HepG2 (cell line): ENCODE data around the gene PCYOX1L. TPM values are rescaled to one million over a fixed set of nuclear protein-coding genes. Genes with fewer than 3 reads are reported as not detected.

Experiments used
- REPIN1 ChIP-seq: sonication (generic); formaldehyde crosslinking; IDR thresholded peaks from 2 replicates; pipeline ENCODE4 v1.8.0; 2022; ENCODE audit warnings: missing genetic modification reagents, low read depth, mild to moderate bottlenecking, borderline replicate concordance
- RNF219 ChIP-seq: sonication (generic); formaldehyde crosslinking; IDR thresholded peaks from 2 replicates; pipeline ENCODE4 v1.5.0; 2020; ENCODE audit warnings: mild to moderate bottlenecking, missing genetic modification reagents
- SP5 ChIP-seq: IDR thresholded peaks from 2 replicates; pipeline ENCODE4 v1.6.1; 2016; ENCODE audit warnings: low read depth, borderline replicate concordance
- TSC22D2 ChIP-seq: sonication (generic); formaldehyde crosslinking; IDR thresholded peaks from 2 replicates; pipeline ENCODE4 v1.5.1; 2020; ENCODE audit warnings: missing genetic modification reagents, mild to moderate bottlenecking, borderline replicate concordance
- YEATS2 ChIP-seq: sonication (generic); formaldehyde crosslinking; IDR thresholded peaks from 2 replicates; pipeline ENCODE4 v1.4.0; 2020; ENCODE audit warnings: missing genetic modification reagents, borderline replicate concordance
- ZNF792 ChIP-seq: IDR thresholded peaks from 2 replicates; pipeline ENCODE4 v1.6.1; 2016
- ZNF879 ChIP-seq: sonication (generic); formaldehyde crosslinking; IDR thresholded peaks from 2 replicates; pipeline ENCODE4 v1.8.1; 2023; ENCODE audit warnings: missing genetic modification reagents
- polyA plus RNA-seq, 8 experiments: library from polyadenylated mRNA; depleted of rRNA in 3 of 8; stranded (reverse) in 7 of 8; unstranded in 1 of 8; fragments of >200 nt; fragmentation: Illumina TruSeq in 4 of 8; extraction: Trizol in 4 of 8; gene quantifications; 2 replicates each; pipeline versions ENCODE4 v1.2.1 to v1.2.3, GENCODE V29; 2011 to 2016; ENCODE audit warnings: low read depth in 4 of 8, missing spikeins in 1 of 8, mixed read lengths in 1 of 8; ENCODE audit not compliant: insufficient read depth in 1 of 8
- total RNA-seq, 5 experiments: library from RNA; depleted of rRNA; stranded (reverse); fragments of >200 nt; fragmentation: Illumina TruSeq; extraction: Trizol; gene quantifications; 2 replicates each; pipeline ENCODE4 v1.2.3, GENCODE V29; 2016; ENCODE audit warnings: low read depth in 1 of 5
- TF ChIP-seq, protein P1 (sequence below): sonication (generic); formaldehyde crosslinking; IDR thresholded peaks from 2 replicates; pipeline ENCODE4 v1.4.0; 2020; ENCODE audit warnings: missing genetic modification reagents
- TF ChIP-seq, protein P2 (sequence below): sonication (generic); formaldehyde crosslinking; IDR thresholded peaks from 2 replicates; pipeline ENCODE4 v1.4.0; 2020; ENCODE audit warnings: mild to moderate bottlenecking, missing genetic modification reagents, borderline replicate concordance
- TF ChIP-seq, protein P3 (sequence below): sonication (generic); formaldehyde crosslinking; IDR thresholded peaks from 2 replicates; pipeline ENCODE4 v1.8.1; 2023; ENCODE audit warnings: mild to moderate bottlenecking, inconsistent platforms, moderate library complexity, missing genetic modification reagents, borderline replicate concordance
- TF ChIP-seq, protein P4 (sequence below): sonication (generic); formaldehyde crosslinking; IDR thresholded peaks from 2 replicates; pipeline ENCODE4 v1.9.0; 2022; ENCODE audit warnings: missing genetic modification reagents, mild to moderate bottlenecking, borderline replicate concordance

Gene PCYOX1L
- total and polyA plus RNA-seq, 2 of the 13 experiments (the other 11 are each of a cell fraction or from before 2014, with no cell fraction given), result 1.00 to 3.7 TPM

GRCh38 chr5:149320791-149321330, 37.0 kb upstream of the PCYOX1L start (continued):
- TF ChIP-seq, protein P1, sequence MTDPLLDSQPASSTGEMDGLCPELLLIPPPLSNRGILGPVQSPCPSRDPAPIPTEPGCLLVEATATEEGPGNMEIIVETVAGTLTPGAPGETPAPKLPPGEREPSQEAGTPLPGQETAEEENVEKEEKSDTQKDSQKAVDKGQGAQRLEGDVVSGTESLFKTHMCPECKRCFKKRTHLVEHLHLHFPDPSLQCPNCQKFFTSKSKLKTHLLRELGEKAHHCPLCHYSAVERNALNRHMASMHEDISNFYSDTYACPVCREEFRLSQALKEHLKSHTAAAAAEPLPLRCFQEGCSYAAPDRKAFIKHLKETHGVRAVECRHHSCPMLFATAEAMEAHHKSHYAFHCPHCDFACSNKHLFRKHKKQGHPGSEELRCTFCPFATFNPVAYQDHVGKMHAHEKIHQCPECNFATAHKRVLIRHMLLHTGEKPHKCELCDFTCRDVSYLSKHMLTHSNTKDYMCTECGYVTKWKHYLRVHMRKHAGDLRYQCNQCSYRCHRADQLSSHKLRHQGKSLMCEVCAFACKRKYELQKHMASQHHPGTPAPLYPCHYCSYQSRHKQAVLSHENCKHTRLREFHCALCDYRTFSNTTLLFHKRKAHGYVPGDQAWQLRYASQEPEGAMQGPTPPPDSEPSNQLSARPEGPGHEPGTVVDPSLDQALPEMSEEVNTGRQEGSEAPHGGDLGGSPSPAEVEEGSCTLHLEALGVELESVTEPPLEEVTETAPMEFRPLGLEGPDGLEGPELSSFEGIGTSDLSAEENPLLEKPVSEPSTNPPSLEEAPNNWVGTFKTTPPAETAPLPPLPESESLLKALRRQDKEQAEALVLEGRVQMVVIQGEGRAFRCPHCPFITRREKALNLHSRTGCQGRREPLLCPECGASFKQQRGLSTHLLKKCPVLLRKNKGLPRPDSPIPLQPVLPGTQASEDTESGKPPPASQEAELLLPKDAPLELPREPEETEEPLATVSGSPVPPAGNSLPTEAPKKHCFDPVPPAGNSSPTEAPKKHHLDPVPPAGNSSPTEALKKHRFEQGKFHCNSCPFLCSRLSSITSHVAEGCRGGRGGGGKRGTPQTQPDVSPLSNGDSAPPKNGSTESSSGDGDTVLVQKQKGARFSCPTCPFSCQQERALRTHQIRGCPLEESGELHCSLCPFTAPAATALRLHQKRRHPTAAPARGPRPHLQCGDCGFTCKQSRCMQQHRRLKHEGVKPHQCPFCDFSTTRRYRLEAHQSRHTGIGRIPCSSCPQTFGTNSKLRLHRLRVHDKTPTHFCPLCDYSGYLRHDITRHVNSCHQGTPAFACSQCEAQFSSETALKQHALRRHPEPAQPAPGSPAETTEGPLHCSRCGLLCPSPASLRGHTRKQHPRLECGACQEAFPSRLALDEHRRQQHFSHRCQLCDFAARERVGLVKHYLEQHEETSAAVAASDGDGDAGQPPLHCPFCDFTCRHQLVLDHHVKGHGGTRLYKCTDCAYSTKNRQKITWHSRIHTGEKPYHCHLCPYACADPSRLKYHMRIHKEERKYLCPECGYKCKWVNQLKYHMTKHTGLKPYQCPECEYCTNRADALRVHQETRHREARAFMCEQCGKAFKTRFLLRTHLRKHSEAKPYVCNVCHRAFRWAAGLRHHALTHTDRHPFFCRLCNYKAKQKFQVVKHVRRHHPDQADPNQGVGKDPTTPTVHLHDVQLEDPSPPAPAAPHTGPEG (CRISPR knock-in tag), result 0 out of 2 replicates have a peak, but pooled peaks have one; percentile 57
- no peak for TF ChIP-seq ZNF879
- TF ChIP-seq ZNF792 (CRISPR knock-in tag), result peak; percentile 75; the same call in 1 of the 2 replicates
- TF ChIP-seq, protein P2, sequence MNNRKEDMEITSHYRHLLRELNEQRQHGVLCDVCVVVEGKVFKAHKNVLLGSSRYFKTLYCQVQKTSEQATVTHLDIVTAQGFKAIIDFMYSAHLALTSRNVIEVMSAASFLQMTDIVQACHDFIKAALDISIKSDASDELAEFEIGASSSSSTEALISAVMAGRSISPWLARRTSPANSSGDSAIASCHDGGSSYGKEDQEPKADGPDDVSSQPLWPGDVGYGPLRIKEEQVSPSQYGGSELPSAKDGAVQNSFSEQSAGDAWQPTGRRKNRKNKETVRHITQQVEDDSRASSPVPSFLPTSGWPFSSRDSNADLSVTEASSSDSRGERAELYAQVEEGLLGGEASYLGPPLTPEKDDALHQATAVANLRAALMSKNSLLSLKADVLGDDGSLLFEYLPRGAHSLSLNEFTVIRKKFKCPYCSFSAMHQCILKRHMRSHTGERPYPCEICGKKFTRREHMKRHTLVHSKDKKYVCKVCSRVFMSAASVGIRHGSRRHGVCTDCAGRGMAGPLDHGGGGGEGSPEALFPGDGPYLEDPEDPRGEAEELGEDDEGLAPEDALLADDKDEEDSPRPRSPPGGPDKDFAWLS (CRISPR knock-in tag), result no peak
- peak; percentile 28; the same call in 1 of the 2 replicates for TF ChIP-seq YEATS2 (CRISPR knock-in tag)
- TF ChIP-seq, protein P3, sequence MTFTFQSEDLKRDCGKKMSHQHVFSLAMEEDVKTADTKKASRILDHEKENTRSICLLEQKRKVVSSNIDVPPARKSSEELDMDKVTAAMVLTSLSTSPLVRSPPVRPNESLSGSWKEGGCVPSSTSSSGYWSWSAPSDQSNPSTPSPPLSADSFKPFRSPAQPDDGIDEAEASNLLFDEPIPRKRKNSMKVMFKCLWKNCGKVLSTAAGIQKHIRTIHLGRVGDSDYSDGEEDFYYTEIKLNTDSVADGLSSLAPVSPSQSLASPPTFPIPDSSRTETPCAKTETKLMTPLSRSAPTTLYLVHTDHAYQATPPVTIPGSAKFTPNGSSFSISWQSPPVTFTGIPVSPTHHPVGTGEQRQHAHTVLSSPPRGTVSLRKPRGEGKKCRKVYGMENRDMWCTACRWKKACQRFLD, result no peak
- peak; percentile 57; the same call in 1 of the 2 replicates for TF ChIP-seq REPIN1
- TF ChIP-seq TSC22D2 (CRISPR knock-in tag), result no peak
- TF ChIP-seq, protein P4, sequence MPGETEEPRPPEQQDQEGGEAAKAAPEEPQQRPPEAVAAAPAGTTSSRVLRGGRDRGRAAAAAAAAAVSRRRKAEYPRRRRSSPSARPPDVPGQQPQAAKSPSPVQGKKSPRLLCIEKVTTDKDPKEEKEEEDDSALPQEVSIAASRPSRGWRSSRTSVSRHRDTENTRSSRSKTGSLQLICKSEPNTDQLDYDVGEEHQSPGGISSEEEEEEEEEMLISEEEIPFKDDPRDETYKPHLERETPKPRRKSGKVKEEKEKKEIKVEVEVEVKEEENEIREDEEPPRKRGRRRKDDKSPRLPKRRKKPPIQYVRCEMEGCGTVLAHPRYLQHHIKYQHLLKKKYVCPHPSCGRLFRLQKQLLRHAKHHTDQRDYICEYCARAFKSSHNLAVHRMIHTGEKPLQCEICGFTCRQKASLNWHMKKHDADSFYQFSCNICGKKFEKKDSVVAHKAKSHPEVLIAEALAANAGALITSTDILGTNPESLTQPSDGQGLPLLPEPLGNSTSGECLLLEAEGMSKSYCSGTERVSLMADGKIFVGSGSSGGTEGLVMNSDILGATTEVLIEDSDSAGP (CRISPR knock-in tag), result peak; percentile 59
- TF ChIP-seq RNF219 (CRISPR knock-in tag), result no peak
- peak; percentile 76 for TF ChIP-seq SP5 (CRISPR knock-in tag)
